HL-60 (cell line): ENCODE measurements around the gene GPX1.

Experiments
- DNase-seq, 2 experiments: peaks; one replicate each; pipeline ENCODE4 v3.0.0-alpha.2; 2010 to 2020; ENCODE audit warnings: low read depth in 1 of 2, low spot score in 1 of 2
- H3K27ac ChIP-seq: fragments of 250-450 bp; sonication (Bioruptor Pico); replicated peaks from 2 replicates; pipeline ENCODE4 v1.5.1; 2020; ENCODE audit warnings: mild to moderate bottlenecking, moderate library complexity
- H3K27me3 ChIP-seq: fragments of 250-450 bp; sonication (Bioruptor Pico); 2 replicates; pipeline ENCODE4 v1.5.1; 2021; ENCODE audit warnings: mild to moderate bottlenecking, moderate library complexity; ENCODE audit not compliant: insufficient read depth, poor library complexity, severe bottlenecking
- H3K4me3 ChIP-seq: replicated peaks from 2 replicates; pipeline ENCODE4 v1.5.1; 2011; ENCODE audit warnings: mild to moderate bottlenecking, control low read depth, low read length; ENCODE audit not compliant: insufficient read depth
- GABPA ChIP-seq: IDR thresholded peaks from 2 replicates; pipeline ENCODE4 v1.6.1; 2012; ENCODE audit warnings: low read depth
- POLR2AphosphoS5 ChIP-seq: IDR thresholded peaks from 2 replicates; pipeline ENCODE4 v1.6.1; 2012; ENCODE audit warnings: low read depth
- SPI1 ChIP-seq: IDR thresholded peaks from 2 replicates; pipeline ENCODE4 v1.6.1; 2012; ENCODE audit warnings: low read depth, mild to moderate bottlenecking, borderline replicate concordance
- TF ChIP-seq, protein P1 (sequence below): IDR thresholded peaks from one replicate; pipeline ENCODE4 v1.5.1; 2011; ENCODE audit warnings: low read length, control low read depth, inconsistent platforms; ENCODE audit not compliant: insufficient read depth
- TF ChIP-seq, protein P2 (sequence below): IDR thresholded peaks from 2 replicates; pipeline ENCODE4 v1.6.1; 2012; ENCODE audit warnings: low read depth; ENCODE audit not compliant: insufficient replicate concordance

GPX1 gene

GRCh38 chr3:49389297-49389696 is 31.1 kb upstream of the GPX1 start:
- no peaks in the 10 kb centered on the region for H3K27me3 ChIP-seq
- H3K4me3 ChIP-seq = no peak overlapping the region
- TF ChIP-seq, protein P1, sequence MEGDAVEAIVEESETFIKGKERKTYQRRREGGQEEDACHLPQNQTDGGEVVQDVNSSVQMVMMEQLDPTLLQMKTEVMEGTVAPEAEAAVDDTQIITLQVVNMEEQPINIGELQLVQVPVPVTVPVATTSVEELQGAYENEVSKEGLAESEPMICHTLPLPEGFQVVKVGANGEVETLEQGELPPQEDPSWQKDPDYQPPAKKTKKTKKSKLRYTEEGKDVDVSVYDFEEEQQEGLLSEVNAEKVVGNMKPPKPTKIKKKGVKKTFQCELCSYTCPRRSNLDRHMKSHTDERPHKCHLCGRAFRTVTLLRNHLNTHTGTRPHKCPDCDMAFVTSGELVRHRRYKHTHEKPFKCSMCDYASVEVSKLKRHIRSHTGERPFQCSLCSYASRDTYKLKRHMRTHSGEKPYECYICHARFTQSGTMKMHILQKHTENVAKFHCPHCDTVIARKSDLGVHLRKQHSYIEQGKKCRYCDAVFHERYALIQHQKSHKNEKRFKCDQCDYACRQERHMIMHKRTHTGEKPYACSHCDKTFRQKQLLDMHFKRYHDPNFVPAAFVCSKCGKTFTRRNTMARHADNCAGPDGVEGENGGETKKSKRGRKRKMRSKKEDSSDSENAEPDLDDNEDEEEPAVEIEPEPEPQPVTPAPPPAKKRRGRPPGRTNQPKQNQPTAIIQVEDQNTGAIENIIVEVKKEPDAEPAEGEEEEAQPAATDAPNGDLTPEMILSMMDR = no peak
- TF ChIP-seq, protein P2, sequence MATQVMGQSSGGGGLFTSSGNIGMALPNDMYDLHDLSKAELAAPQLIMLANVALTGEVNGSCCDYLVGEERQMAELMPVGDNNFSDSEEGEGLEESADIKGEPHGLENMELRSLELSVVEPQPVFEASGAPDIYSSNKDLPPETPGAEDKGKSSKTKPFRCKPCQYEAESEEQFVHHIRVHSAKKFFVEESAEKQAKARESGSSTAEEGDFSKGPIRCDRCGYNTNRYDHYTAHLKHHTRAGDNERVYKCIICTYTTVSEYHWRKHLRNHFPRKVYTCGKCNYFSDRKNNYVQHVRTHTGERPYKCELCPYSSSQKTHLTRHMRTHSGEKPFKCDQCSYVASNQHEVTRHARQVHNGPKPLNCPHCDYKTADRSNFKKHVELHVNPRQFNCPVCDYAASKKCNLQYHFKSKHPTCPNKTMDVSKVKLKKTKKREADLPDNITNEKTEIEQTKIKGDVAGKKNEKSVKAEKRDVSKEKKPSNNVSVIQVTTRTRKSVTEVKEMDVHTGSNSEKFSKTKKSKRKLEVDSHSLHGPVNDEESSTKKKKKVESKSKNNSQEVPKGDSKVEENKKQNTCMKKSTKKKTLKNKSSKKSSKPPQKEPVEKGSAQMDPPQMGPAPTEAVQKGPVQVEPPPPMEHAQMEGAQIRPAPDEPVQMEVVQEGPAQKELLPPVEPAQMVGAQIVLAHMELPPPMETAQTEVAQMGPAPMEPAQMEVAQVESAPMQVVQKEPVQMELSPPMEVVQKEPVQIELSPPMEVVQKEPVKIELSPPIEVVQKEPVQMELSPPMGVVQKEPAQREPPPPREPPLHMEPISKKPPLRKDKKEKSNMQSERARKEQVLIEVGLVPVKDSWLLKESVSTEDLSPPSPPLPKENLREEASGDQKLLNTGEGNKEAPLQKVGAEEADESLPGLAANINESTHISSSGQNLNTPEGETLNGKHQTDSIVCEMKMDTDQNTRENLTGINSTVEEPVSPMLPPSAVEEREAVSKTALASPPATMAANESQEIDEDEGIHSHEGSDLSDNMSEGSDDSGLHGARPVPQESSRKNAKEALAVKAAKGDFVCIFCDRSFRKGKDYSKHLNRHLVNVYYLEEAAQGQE = no peak
- TF ChIP-seq SPI1 = no peak
- no peak for TF ChIP-seq POLR2AphosphoS5
- no peak for TF ChIP-seq GABPA
- no peak overlapping the region for H3K27ac ChIP-seq
- DNase-seq = no peak

DNA sequence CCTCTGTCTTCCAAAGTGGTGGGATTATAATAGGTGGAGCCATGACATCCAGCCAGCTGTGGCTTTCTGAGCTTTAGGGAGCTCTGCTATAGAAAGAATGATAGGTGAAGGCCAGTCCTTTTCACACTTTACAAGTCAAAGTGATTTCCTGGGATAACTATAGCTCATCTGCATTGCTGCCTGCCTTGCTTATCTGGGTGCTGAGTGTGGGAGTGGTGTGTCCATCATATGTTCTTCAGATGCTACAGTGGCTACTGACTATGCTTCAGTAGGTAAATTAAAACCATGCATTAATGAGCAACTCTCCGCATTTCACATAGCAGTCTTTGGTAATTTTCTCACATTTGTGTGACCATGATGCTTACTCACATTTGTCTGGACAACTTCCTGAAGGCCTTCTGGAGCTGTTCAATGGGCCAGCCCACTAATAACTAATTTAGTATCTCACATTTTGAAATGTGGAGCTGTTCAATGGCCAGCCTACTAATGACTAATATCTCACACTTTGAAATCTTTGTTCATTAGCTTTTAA is 30.2 kb upstream of the GPX1 start:
- DNase-seq = no peak
- Histone ChIP-seq H3K27me3 (no peaks in the 10 kb centered on the region), H3K4me3 (no peak overlapping the region), H3K27ac (no peak overlapping the region)
- TF ChIP-seq SPI1 = no peak
- no peak for TF ChIP-seq POLR2AphosphoS5
- TF ChIP-seq, protein P2 = no peak
- no peak for TF ChIP-seq GABPA
- TF ChIP-seq, protein P1 = no peak

DNA sequence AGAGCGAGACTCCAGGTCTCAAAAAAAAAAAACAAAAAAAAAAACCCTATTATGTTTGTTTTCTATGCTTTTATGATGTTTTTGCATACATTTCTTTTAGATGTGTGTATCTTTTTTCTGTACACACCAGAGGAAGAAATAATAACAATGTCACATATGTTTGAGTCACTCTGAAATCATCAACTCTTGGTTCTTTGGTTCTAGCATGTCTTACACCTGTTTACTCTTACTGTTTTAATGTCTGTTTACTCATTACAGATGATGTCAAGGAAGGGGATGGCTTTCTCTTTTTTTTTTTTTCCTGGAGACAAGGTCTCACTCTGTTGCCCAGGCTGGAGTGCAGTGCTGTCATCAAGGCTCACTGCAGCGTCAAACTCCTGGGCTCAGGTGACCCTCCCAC is 29.6 kb upstream of the GPX1 start:
- H3K27me3 ChIP-seq = no peaks in the 10 kb centered on the region
- DNase-seq = no peak
- no peak for TF ChIP-seq POLR2AphosphoS5
- TF ChIP-seq, protein P1 = no peak
- TF ChIP-seq, protein P2 = no peak
- no peak for TF ChIP-seq GABPA
- TF ChIP-seq SPI1 = no peak
- no peak overlapping the region for H3K4me3 ChIP-seq
- no peak overlapping the region for H3K27ac ChIP-seq
